H9 (cell line): ENCODE data around the gene WDR44. TPM values are rescaled to one million over a fixed set of nuclear protein-coding genes. Genes with fewer than 3 reads are reported as not detected.

ENCODE experiments used
- DNase-seq: peaks from one replicate; pipeline ENCODE4 v3.0.0-alpha.2; 2017
- H2AFZ ChIP-seq: one replicate; pipeline ENCODE4 v1.6.1; 2013; ENCODE audit warnings: mild to moderate bottlenecking, low read length, control low read depth, moderate library complexity
- H2AK5ac ChIP-seq: 2 replicates; pipeline ENCODE4 v1.6.1; 2013; ENCODE audit warnings: low read length, control low read depth, mixed read lengths; ENCODE audit not compliant: insufficient read length
- H2BK120ac ChIP-seq: one replicate; pipeline ENCODE4 v1.6.1; 2013; ENCODE audit warnings: low read depth, mild to moderate bottlenecking, low read length, control low read depth, inconsistent platforms; ENCODE audit not compliant: poor library complexity, severe bottlenecking
- H2BK12ac ChIP-seq: 2 replicates; pipeline ENCODE4 v1.6.1; 2013; ENCODE audit warnings: low read length, control low read depth, mixed read lengths, low read depth; ENCODE audit not compliant: insufficient read length
- H2BK15ac ChIP-seq: 2 replicates; pipeline ENCODE4 v1.6.1; 2013; ENCODE audit warnings: low read depth, low read length, control low read depth
- H2BK20ac ChIP-seq: one replicate; pipeline ENCODE4 v1.6.1; 2013; ENCODE audit warnings: low read depth, mild to moderate bottlenecking, low read length, control low read depth, inconsistent platforms; ENCODE audit not compliant: poor library complexity, severe bottlenecking
- H2BK5ac ChIP-seq: 2 replicates; pipeline ENCODE4 v1.6.1; 2013; ENCODE audit warnings: low read length, control low read depth, mixed read lengths; ENCODE audit not compliant: insufficient read length
- H3K14ac ChIP-seq: 2 replicates; pipeline ENCODE4 v1.6.1; 2013; ENCODE audit warnings: low read length, control low read depth; ENCODE audit not compliant: insufficient read depth
- H3K18ac ChIP-seq: 2 replicates; pipeline ENCODE4 v1.6.1; 2013; ENCODE audit warnings: low read depth, mild to moderate bottlenecking, mixed read lengths, low read length, control low read depth; ENCODE audit not compliant: insufficient read length
- H3K23ac ChIP-seq: 2 replicates; pipeline ENCODE4 v1.6.1; 2013; ENCODE audit warnings: low read length, control low read depth, mixed read lengths, low read depth; ENCODE audit not compliant: insufficient read length
- H3K23me2 ChIP-seq: 2 replicates; pipeline ENCODE4 v1.6.1; 2013; ENCODE audit warnings: low read depth, mild to moderate bottlenecking, mixed read lengths, low read length, control low read depth; ENCODE audit not compliant: insufficient read length, poor library complexity, severe bottlenecking
- H3K27ac ChIP-seq: 2 replicates; pipeline ENCODE4 v1.5.1; 2013; ENCODE audit warnings: low read length, control low read depth, mixed read lengths, low read depth; ENCODE audit not compliant: insufficient read length
- H3K27me3 ChIP-seq: 2 replicates; pipeline ENCODE4 v1.6.1; 2013; ENCODE audit warnings: low read length, control low read depth, inconsistent platforms; ENCODE audit not compliant: insufficient read depth
- H3K4ac ChIP-seq: 2 replicates; pipeline ENCODE4 v1.6.1; 2013; ENCODE audit warnings: low read depth, mild to moderate bottlenecking, control low read depth, inconsistent platforms, low read length, moderate library complexity
- H3K4me1 ChIP-seq: 2 replicates; pipeline ENCODE4 v1.6.1; 2013; ENCODE audit warnings: low read length, control low read depth, inconsistent platforms; ENCODE audit not compliant: insufficient read depth
- H3K4me2 ChIP-seq: 2 replicates; pipeline ENCODE4 v1.6.1; 2013; ENCODE audit warnings: low read length, control low read depth, mixed read lengths; ENCODE audit not compliant: insufficient read length, insufficient read depth
- H3K56ac ChIP-seq: 2 replicates; pipeline ENCODE4 v1.6.1; 2013; ENCODE audit warnings: low read depth, mild to moderate bottlenecking, mixed read lengths, low read length, control low read depth; ENCODE audit not compliant: insufficient read length
- H3K79me1 ChIP-seq: 2 replicates; pipeline ENCODE4 v1.6.1; 2013; ENCODE audit warnings: low read depth, mild to moderate bottlenecking, moderate library complexity, low read length, control low read depth, inconsistent platforms; ENCODE audit not compliant: insufficient read depth, poor library complexity, severe bottlenecking
- H3K79me2 ChIP-seq: 2 replicates; pipeline ENCODE4 v1.6.1; 2013; ENCODE audit warnings: low read length, control low read depth, inconsistent platforms; ENCODE audit not compliant: insufficient read depth
- H3K9ac ChIP-seq: 2 replicates; pipeline ENCODE4 v1.6.1; 2013; ENCODE audit warnings: low read length, control low read depth, mixed read lengths; ENCODE audit not compliant: insufficient read length; ENCODE audit errors: extremely low read depth
- H3K9me3 ChIP-seq: one replicate; pipeline ENCODE4 v1.6.1; 2013; ENCODE audit warnings: low read depth, low read length, inconsistent platforms; ENCODE audit not compliant: control insufficient read depth
- H3T11ph ChIP-seq: one replicate; pipeline ENCODE4 v1.6.1; 2013; ENCODE audit warnings: mild to moderate bottlenecking, low read length, control low read depth, inconsistent platforms
- H4K20me1 ChIP-seq: one replicate; pipeline ENCODE4 v1.6.1; 2013; ENCODE audit not compliant: control insufficient read depth, insufficient read length, insufficient read depth
- H4K5ac ChIP-seq: 2 replicates; pipeline ENCODE4 v1.6.1; 2013; ENCODE audit warnings: low read depth, mild to moderate bottlenecking, mixed read lengths, low read length, control low read depth; ENCODE audit not compliant: insufficient read length
- H4K8ac ChIP-seq: replicated peaks from 2 replicates; pipeline ENCODE4 v1.6.1; 2013; ENCODE audit warnings: low read length, control low read depth, mixed read lengths, low read depth; ENCODE audit not compliant: insufficient read length
- H4K91ac ChIP-seq: 2 replicates; pipeline ENCODE4 v1.6.1; 2013; ENCODE audit warnings: low read depth, mild to moderate bottlenecking, moderate library complexity, mixed read lengths, low read length, control low read depth; ENCODE audit not compliant: insufficient read length
- H3K27ac Mint-ChIP-seq, 3 experiments: 2 replicates in 2 of 3; 3 replicates in 1 of 3; pipeline ENCODE4 v1.8.0; 2020 to 2021; ENCODE audit warnings: mixed read lengths in 3 of 3, mild to moderate bottlenecking in 1 of 3, moderate library complexity in 1 of 3
- H3K27me3 Mint-ChIP-seq: 2 replicates; pipeline ENCODE4 v1.8.0; 2021; ENCODE audit warnings: low read depth, mild to moderate bottlenecking, moderate library complexity, mixed read lengths
- H3K36me3 Mint-ChIP-seq, 3 experiments: 2 replicates in 2 of 3; 3 replicates in 1 of 3; pipeline ENCODE4 v1.8.0; 2020 to 2021; ENCODE audit warnings: low read depth in 3 of 3, mixed read lengths in 3 of 3; ENCODE audit not compliant: insufficient read depth in 1 of 3
- H3K4me1 Mint-ChIP-seq, 2 experiments: 2 replicates each; pipeline ENCODE4 v1.8.0; 2020; ENCODE audit warnings: mixed read lengths in 2 of 2
- H3K4me3 Mint-ChIP-seq, 2 experiments: 2 replicates in 1 of 2; 3 replicates in 1 of 2; pipeline ENCODE4 v1.8.0; 2020 to 2021; ENCODE audit warnings: mild to moderate bottlenecking in 2 of 2, mixed read lengths in 2 of 2, moderate library complexity in 1 of 2
- H3K9me3 Mint-ChIP-seq, 2 experiments: 2 replicates in 1 of 2; 3 replicates in 1 of 2; pipeline ENCODE4 v1.8.0; 2020; ENCODE audit warnings: mild to moderate bottlenecking in 2 of 2, mixed read lengths in 2 of 2, moderate library complexity in 1 of 2
- WGBS: extraction: QIAGEN DNeasy Blood & Tissue Kit; methylation state at CpG from one replicate; pipeline ENCODE4 v1.1.7; 2013; ENCODE audit warnings: missing lambda C conversion rate, low lambda C conversion rate, mixed read lengths; ENCODE audit not compliant: insufficient read length; ENCODE audit errors: extremely low coverage; 5-methylcytosine and 5-hydroxymethylcytosine counted together
- total RNA-seq: library from RNA; stranded (reverse); gene quantifications from 2 replicates; pipeline ENCODE4 v1.2.1, GENCODE V29; 2021
- TF ChIP-seq, protein P1 (sequence below): fragments of 200-600 bp; sonication (generic); conservative IDR thresholded peaks from 3 replicates; pipeline ENCODE4 v1.8.0; 2021; ENCODE audit warnings: antibody characterized with exemption, mild to moderate bottlenecking

The WDR44 gene
- total RNA-seq, 1 experiment from 2014 or later: 29.6 TPM

DNA sequence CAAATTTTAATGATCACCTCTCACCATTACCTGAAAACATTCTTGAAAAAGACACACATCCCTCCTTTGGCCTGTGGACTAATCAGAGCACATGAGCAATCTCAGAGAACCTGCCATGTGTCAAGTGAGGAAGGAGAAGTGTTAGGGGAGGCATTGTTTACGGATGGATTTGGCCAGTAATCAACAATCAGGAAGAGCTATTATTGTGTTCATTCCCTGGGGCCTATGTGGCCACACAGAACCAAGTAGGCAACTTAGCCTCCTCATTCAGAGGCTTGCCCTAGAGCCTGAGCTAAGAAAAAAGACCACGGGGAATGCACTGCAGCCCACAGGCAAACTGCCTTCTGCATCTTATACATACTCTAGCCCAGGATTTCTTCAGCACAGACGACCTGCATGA lies 109.1 kb downstream of the WDR44 start:
- Mint-ChIP-seq H3K4me3 (no peak overlapping the region), H3K27me3 (peaks cover 1% of the 10 kb centered on the region; the same call in 1 of the 2 replicates), H3K9me3 (peaks cover 0 to 4% of the 10 kb centered on the region in 2 experiments; a peak in 2 of 5 replicates), H3K36me3 (peaks cover 4 to 32% (median 13%) of the 10 kb centered on the region in 3 experiments; a peak in 5 of 7 replicates), H3K27ac (no peak overlapping the region), H3K4me1 (peaks cover 0 to 3% of the 10 kb centered on the region in 2 experiments; a peak in 1 of 4 replicates)
- no peak overlapping the region for H2BK20ac ChIP-seq
- no peak overlapping the region for H2AFZ ChIP-seq
- no peak overlapping the region for H3T11ph ChIP-seq
- no peaks in the 10 kb centered on the region for H3K27me3 ChIP-seq
- H3K4me1 ChIP-seq: no peaks in the 10 kb centered on the region
- H2BK5ac ChIP-seq: no peak overlapping the region
- TF ChIP-seq, protein P1, sequence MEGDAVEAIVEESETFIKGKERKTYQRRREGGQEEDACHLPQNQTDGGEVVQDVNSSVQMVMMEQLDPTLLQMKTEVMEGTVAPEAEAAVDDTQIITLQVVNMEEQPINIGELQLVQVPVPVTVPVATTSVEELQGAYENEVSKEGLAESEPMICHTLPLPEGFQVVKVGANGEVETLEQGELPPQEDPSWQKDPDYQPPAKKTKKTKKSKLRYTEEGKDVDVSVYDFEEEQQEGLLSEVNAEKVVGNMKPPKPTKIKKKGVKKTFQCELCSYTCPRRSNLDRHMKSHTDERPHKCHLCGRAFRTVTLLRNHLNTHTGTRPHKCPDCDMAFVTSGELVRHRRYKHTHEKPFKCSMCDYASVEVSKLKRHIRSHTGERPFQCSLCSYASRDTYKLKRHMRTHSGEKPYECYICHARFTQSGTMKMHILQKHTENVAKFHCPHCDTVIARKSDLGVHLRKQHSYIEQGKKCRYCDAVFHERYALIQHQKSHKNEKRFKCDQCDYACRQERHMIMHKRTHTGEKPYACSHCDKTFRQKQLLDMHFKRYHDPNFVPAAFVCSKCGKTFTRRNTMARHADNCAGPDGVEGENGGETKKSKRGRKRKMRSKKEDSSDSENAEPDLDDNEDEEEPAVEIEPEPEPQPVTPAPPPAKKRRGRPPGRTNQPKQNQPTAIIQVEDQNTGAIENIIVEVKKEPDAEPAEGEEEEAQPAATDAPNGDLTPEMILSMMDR: no peak
- no peak overlapping the region for H3K56ac ChIP-seq
- no peak overlapping the region for H3K27ac ChIP-seq
- no peaks in the 10 kb centered on the region for H3K23me2 ChIP-seq
- no peak overlapping the region for H3K9ac ChIP-seq
- no CpG with 5 or more reads among the region's 3 CpGs for WGBS
- no peaks in the 10 kb centered on the region for H4K20me1 ChIP-seq
- no peaks in the 10 kb centered on the region for H3K9me3 ChIP-seq
- no peak overlapping the region for H3K18ac ChIP-seq
- no peak overlapping the region for H3K4me2 ChIP-seq
- no peak overlapping the region for H4K91ac ChIP-seq
- H2AK5ac ChIP-seq: no peak overlapping the region
- H3K23ac ChIP-seq: no peak overlapping the region
- H3K4ac ChIP-seq: no peak overlapping the region
- DNase-seq: no peak
- H2BK12ac ChIP-seq: no peak overlapping the region
- H2BK120ac ChIP-seq: no peak overlapping the region
- H3K79me1 ChIP-seq: no peaks in the 10 kb centered on the region
- no peak overlapping the region for H3K14ac ChIP-seq
- no peak overlapping the region for H2BK15ac ChIP-seq
- no peaks in the 10 kb centered on the region for H3K79me2 ChIP-seq
- no peak overlapping the region for H4K5ac ChIP-seq
- no peak overlapping the region for H4K8ac ChIP-seq
